SK-N-MC (cell line): ENCODE results near the gene ZNF74.

Experiments
- EZH2 ChIP-seq: fragments of 200-600 bp; sonication (generic); IDR thresholded peaks from one replicate; pipeline ENCODE4 v1.6.1; 2017; ENCODE audit warnings: antibody characterized with exemption
- FOXP2 ChIP-seq: optimal IDR thresholded peaks from 2 replicates; pipeline ENCODE3; 2011; ENCODE audit warnings: mild to moderate bottlenecking, moderate library complexity; ENCODE audit not compliant: insufficient read depth; ENCODE audit errors: extremely low read length, control extremely low read depth
- POLR2AphosphoS5 ChIP-seq: IDR thresholded peaks from 2 replicates; pipeline ENCODE4 v1.6.1; 2012; ENCODE audit warnings: mild to moderate bottlenecking, low read depth, low read length, borderline replicate concordance

- no peak for TF ChIP-seq POLR2AphosphoS5
- no peak for TF ChIP-seq EZH2
- TF ChIP-seq FOXP2, result no peak
Measured at GRCh38 chr22:20384171-20384570, 9.8 kb upstream of the ZNF74 start.
